Measurements from ENCODE around the gene EARS2.
"Not testable (repeated sequence)": the region's sequence is repeated elsewhere in the genome, so short reads cannot be mapped to it uniquely, and the experiment has no call there.

The EARS2 gene

DNA sequence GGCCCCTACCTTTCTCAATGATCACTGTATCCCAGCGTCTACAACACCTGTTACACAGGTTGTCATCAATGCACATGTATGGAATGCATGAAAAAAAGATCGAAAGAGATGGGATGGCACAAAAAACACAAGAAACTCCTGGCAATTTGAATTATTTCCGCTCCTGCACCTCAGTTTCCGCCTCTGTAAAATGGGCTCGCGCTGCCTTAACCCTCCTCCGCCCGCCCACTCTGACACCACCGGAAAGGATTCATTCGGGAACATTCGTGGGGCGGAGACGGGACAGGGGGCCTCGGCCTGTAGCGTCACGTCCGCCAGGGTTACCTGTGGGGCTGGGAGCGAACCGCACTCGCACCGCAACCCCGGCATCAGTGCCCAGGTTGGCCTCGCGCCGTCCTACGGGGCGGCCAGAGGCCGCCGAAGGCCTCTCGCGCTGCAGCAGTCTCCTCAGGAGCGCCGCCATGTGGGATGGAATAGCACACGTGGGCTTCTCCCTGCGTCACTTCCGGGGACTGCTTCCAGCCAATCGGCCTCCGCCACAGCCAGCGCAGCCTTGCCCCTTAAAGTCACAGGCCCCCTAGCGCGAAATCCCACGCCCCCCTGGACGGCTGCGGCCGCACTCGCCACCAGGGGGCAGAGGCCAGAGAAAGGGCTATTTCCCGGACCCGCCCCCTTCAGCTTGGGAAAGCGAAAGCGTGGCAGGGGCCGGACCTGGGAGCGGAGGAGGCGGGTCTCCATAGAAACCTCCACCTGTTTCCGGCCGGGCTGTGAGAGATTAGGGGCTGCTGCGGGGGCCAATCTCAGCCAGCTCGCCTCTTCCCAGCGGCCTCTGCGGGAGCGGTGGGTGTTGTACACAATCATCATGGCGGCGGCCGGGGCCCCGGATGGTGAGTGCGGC is at the start of gene EARS2, which contains the start of gene UBFD1:
EARS2 (minus strand) TSS at position 470 of the 898 bp plus-strand sequence; CDS start at position 463, 7 bp downstream.
UBFD1 (plus strand) TSS at position 847 of the 898 bp plus-strand sequence; CDS start at position 863, 16 bp downstream.
- peak; percentile 98 for DNase-seq (ENCODE audit: low spot score)

DNA sequence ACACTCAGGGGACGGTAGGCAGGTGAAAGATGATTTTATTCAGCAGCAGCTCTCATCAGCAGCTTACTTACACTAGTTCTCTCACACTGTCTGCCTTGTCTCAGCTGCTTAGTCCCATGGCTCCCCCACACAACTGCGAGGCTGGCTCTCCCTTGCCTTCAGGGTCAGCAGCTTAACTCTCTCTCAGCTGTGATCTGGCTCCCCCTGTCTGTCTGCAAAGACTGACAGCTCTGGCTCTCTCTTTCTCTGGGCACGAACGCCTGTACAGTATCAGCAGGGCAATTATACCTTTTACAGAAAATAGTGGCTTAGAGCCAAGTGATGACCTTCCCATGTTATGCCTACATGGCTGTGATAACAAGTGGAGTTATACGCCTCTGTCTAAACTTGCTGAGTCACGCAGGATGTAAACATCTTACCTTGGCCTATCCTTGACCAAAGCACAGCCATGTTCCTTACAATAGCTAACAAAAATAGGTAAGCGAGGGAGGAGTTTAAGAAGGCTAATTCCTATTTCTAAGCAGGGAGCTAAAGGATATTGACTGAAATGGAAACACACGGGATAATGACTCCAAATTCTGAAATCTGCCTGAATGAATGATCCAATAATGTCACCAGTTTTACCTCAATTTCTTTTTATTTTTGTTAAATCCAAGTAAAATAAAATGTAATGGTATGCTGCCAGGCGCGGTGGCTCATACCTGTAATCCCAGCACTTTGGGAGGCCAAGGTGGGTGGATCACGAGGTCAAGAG is 40.0 kb upstream of the EARS2 start:
- DNase-seq (ENCODE audit: low spot score): peak; percentile 83

DNA sequence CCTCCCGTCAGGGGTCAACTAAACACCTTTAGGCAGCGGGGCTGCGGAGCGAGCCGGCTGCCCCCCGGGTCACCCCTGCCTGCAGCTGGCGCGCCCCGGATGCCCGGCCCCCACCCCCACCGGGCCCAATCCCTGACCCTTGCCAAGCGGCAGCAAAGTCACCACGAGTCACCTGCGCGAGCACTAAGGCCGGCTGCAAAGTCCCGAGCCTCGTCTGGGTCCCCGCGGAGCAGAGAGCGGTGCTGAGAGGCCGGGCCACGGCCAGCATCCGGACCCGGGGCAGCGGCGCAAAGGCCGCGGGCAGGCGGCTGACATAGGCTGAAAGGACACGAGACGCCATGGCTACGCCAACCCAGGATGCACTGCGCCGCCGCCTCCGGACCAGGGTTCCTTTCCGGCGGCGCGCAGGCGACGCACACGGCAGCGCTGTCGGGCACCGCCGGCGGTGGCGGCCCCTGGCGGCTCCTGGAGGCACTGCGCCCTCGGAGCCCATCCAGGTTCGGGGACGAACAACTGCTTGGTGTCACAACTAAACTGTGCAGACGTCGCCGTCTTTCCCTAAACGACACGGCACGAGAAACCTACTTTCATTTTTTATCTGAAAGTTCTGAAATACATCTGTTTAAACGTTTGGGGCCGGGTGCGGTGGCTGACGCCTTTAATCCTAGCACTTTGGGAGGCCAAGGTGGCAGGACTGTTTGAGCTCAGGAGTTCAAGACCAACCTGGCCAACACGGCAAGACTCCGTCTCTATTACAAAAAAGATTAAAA is 39.0 kb upstream of the EARS2 start, which contains the start of gene NDUFAB1:
NDUFAB1 (minus strand) TSS at position 366 of the 770 bp plus-strand sequence; CDS start at position 340, 26 bp downstream.
- peak; percentile 89 for DNase-seq (ENCODE audit: low spot score)

DNA sequence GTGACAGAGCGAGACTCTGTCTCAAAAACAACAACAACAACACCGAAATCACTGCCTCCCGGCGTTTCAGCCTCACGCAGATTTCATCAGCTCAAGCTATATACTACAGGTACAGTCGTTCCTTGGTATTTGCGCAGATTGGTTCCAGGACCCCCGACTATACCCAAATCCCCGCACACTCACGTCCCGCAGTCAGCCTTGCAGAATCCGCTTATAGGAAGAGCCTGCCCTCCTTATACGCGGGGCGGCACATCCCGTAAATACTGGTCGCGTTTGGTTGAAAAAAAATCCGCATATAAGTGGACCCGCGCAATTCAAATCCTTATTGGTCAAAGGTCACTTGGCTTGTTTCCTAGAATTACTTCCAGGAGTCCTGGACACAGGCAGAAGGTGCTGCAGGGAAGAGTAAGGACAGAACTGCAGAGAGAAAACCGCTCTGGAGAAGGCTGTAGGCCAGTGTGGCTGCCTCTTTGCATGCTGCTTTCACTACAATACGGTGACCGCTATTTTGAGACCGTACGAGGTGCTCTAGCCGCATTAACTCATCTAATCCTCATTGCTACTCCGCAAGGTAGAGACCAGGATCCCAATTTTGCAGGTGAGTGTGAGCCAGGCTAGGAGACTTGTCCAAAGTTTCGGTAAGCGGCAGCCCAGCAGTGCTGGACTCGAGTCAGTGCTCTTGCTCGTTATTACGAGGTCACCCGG is 38.2 kb upstream of the EARS2 start:
- peak; percentile 25 for DNase-seq (ENCODE audit: low spot score)

DNA sequence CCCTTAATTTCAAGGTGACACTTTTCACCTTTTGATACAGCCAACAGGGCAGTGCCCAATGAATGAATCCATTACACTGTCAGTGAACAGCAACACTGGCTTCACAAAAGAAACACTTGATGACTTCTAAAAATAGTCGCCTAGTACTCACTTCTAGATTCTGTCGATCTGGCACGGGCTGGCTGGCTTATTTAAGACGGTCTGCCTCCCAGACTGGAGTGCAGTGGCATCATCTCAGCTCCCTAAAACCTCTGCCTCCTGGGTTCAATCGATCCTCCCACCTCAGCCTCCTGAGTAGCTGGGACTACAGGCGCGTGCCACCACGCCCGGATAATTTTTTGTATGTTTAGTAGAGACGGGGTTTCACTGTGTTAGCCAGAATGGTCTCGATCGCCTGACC is 37.0 kb upstream of the EARS2 start:
- no peak for DNase-seq (ENCODE audit: low spot score)

DNA sequence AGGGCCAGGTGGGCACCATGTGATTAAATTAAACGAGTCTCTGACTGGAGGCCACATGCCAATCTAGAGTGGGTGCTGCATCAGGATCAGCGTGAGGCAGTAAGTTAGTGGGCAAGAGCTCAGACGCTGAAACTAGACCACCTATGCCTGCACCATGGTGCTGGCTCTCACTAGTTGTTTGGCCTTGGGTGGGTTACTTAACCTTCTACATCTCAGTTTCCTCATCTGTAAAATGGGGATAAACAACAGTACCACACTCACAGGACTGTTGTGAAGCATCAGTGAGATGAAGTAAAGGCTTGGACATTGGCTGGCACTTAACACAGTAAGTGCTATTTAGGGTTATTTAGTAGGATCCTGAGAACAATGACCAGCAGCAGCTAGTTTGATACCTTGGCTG is 33.0 kb upstream of the EARS2 start:
- DNase-seq (ENCODE audit: low spot score): no peak

DNA sequence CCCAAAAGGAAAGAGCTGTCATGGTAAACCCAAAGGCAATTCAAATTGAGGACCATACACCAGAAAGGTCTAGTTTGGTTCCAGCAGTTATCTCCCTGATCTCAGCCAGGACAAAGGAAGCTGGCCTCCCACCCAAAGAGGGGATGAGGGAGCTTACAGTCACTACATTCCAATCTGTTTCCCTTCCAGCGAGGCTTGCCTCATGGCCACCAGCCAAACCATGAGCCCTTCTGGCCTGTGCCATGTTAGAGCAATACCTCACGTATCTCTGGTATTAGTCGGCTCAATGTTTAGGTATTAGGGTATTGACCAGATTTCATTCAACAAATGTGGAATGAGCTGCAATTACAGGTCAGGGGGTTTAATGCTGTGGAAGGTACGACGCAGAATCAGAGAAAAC is 30.6 kb upstream of the EARS2 start:
- no peak for DNase-seq (ENCODE audit: low spot score)

DNA sequence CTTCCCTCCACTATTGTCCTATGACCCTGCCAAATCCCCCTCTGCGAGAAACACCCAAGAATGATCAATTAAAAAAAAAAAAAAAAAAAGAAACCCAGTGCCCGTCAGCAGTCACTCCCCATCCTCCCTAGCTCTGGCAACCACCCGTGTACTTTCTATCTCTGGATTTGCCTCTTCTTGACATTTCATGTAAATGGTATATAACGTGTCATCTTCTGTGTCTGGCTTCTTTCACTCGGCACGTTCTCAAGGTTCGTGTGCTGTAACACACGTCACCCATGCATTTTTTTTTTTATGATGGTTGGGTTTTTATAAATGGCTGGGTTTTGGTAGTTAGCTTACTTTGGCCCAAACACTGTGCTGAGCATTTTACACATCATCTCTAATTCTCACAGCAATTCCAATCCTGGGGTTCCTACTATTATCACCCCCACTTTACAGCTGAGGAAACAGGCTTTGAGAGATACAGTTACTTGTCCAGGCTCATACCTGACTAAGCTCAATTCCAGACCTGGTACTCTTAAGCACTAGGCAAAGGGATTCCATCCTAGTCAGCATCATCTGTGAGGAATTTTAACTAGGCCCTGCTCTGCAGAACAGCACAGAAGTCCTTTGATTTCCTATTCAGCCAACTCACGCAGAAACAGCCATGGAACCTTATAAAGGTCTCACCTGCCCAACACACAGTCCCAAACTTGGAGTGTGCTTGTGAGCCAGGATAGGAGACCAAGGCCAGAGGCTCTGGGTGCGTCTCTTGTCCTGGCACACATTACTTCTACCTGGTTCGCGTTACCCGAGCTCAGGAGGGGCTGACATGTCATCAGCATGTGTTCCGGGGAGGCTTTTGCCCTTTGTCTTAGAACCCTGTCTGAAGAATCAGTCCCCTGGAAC is 27.3 kb upstream of the EARS2 start:
- no peak for DNase-seq (ENCODE audit: low spot score)

DNA sequence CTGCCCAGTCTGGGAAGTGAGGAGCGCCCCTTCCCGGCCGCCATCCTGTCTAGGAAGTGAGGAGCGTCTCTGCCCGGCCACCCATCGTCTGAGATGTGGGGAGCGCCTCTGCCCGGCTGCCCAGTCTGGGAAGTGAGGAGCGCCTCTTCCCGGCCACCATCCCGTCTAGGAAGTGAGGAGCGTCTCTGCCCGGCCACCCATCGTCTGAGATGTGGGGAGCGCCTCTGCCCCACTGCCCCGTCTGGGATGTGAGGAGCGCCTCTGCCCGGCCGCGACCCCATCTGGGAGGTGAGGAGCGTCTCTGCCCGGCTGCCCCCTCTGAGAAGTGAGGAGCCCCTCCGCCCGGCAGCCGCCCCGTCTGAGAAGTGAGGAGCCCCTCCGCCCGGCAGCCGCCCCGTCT is 26.1 kb upstream of the EARS2 start:
- not testable (repeated sequence) for DNase-seq (ENCODE audit: low spot score)

DNA sequence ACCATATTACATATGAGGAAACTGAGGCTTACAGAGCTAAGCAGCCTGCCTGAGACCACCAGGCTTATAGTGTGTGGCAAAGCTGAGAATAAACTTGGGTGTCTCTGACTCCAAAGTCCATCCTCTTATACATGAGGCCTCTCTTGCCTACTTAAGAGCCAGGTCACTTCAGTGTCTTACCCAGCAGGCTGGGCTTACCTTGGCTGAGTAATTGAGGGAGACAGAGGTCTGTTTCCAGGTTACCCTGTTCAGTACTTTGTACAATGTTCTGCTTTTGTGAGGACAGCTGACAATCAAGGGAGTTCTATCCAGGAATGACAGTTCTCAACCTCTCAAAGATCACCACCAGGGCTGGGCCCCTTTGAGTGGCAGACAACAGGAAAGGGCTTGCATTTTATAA is 24.6 kb upstream of the EARS2 start:
- no peak for DNase-seq (ENCODE audit: low spot score)

DNA sequence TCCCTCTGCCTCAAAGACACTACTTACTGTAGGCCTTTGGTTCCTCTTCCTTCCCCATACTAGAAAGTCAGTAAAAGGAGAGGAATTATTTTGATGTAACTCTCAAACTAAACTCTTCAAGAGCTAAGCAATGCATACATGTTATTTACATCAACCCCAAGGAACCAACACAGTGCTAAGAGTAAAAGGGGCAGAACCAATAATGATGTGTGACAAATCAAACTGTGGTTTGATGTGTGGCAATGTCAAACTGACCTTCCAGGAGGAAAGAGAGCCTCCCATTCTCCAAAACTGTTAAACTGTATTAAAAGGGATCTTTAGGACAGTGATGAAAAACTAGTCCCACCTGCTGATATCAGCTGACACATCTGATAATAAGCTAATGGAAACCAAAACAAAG is 23.2 kb upstream of the EARS2 start:
- no peak for DNase-seq (ENCODE audit: low spot score)

DNA sequence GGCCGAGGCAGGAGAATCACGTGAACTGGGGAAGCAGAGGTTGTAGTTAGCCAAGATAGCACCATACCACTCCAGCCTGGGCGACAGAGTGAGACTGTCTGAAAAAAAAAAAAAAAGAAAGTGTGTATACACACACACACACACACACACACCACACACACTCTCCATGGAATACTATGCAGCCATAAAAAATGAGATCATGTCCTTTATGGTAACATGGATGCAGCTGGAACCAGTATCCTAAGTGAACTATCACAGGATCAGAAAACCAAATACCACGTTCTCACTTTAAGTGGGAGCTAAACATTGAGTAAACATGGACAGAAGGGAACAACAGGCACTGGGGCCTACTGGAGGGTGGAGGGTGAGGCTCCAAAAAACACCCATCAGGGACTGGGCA is 22.2 kb upstream of the EARS2 start:
- DNase-seq (ENCODE audit: low spot score): no peak

DNA sequence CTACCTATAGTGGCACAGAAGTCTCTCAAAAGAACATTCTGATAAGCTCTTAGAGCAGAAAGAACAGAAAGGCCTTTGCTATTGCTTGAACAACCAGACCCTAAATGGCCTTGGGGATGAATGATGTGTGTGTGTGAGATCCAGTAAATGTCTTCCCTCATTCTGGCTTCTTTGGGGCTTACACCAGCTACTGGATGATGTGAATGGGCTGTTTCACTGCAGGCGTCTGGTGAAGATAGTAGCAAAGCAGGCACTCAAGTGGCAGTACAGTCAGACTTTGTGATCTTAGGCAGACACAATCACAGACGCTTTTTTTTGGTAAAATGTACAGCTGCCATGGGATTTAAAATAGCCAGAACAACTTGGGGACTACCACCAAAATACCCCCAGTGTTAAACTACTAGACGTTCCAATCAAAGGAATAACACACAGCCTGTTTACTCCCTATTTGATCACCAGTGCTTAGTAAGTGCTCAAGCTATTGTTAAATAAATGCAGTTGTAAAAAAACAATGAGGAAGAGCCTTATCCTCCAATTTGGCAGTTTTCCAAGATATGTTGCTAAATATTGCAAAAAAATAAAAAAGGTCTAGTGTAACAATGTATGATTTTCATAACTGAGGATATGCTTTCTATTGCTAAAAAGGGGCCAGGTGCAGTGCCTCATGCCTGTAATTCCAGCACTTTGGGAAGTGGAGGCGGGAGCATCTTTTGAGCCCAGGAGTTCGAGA is 21.1 kb upstream of the EARS2 start:
- DNase-seq (ENCODE audit: low spot score): no peak

DNA sequence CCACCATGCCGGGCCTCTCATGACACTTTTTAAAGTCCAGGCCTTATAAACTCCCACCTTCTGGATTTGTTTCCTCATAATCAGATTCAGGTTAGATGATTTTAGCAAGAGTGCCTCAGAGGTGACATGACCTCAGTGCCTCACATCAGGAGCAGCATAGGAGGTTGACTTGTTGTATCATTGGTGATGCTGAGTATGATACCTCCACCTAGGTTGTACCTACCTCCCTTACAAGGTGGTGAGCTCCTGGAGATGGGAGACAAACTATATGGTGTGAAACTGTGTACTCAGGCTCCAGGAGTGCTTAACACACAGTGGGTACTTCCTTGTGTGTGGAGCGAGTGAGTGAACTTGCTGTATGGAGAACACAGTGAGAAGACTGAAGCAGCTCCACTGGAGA is 20.3 kb upstream of the EARS2 start:
- no peak for DNase-seq (ENCODE audit: low spot score)

DNA sequence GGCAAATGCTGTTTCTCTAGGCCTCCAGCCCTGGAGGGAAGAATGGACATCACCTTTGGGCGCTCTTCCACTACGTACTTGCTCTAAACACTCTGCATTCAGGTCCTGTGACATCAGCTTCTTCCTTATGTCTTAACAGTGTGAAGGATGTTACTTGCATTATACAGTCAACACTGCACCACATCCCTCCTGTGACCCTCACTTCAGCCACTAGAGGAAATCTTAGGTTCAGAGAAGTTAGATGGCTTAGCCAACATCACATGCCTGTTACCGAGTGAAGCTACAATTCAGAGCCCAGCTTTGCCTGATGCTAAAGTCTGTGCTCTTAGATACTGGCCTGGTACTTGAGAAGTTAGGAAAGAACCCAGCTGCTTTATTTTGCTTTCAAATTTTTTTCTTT is 18.7 kb upstream of the EARS2 start:
- peak; percentile 26 for DNase-seq (ENCODE audit: low spot score)

DNA sequence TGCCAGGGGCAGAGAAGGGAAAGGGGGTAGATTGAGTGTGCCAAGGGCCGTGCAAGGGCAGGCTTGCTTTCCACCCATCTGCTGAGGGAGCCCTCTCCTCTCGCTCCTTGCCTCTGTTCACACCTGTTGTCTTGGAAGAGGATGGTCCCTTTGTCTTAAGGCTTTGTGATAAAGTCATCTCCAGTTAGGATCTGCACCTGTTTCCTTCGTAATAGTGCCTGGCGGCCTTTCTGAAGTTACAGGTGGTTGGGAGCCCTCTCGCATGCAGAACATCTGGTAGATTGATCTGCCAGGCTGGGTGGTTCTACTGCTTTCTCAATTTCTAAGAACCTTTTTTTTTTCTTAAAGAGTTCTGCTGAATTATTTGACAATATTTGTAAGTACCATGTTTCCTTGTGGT is 16.7 kb upstream of the EARS2 start:
- no peak for DNase-seq (ENCODE audit: low spot score)

DNA sequence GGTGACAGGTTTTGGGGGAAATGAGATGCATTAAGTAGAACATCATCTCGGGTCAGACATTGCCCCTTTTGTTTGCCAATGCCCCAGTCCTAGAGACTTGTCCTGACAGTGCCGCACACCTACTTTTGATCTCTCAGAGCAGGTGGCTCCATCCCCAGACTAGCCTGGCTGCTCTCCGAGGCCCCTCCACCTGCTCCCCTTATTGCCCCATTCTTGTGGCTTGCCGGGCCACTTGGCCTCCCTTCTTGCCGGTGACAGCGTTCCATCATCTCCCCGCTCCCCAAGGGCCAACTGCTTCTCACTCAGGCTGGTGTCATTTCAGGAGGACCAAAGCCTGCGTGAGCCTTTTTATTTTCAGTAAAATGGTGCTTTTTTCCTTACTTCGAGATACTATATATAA is 15.2 kb upstream of the EARS2 start:
- no peak for DNase-seq (ENCODE audit: low spot score)

DNA sequence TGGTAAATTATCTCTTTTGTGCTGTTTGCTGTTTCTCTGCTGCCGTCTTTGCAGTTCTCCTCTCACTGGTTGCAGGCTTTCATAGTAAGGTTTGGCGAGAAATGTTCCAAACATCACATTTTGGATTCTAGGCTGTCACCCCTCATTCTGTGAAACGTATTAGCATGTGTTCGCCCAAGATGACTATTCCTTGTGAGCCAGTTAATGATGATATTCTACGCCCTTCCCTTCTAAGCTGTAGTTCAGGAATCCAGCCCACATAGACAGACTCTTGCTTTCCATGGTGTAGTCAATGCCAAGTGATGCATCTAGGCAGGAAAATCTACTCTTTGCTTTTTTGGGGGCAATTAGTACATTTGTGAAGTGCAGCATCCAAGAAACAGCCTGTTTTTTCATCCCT is 14.7 kb upstream of the EARS2 start:
- no peak for DNase-seq (ENCODE audit: low spot score)

DNA sequence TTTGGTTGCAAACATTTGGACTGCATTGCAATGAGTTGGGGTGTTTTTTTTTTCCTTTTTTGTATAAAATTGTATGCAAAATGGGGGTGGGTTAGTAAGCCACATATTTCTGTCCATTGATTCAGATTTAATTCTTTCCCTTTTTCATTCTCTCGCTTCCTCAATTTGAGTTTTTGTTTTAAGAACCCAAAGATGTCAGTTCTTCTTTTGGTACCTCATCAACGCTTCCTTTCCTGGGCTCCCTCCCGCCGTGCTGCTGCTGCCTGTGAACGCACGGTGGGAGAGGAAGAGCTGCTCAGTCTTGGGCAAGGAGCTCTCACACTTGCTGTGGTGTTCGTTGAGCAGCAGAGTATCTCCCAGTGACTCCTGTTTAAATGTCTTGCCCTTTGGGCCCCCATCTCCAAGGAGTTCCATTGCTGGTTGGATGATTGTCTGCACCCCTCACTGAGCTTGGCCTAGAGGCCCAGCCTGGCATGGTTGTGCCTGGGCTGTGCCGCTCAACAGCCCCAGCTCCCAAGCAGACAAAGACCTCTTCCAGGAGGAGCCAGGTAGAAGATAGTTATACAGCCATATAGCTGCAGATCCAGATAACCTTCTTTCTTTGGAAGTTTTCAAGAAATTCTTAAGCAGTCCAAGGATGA is 14.0 kb upstream of the EARS2 start:
- DNase-seq (ENCODE audit: low spot score): no peak
